AG09319 (cell line): ENCODE measurements around the gene UBC.

Source experiments
- DNase-seq: peaks from one replicate; pipeline ENCODE4 v3.0.0-alpha.2; 2010; ENCODE audit warnings: low read depth; ENCODE audit errors: extremely low read depth
- CTCF ChIP-seq: IDR thresholded peaks from 2 replicates; pipeline ENCODE4 v1.5.1; 2011; ENCODE audit warnings: low read depth, mild to moderate bottlenecking, inconsistent platforms, low read length, moderate library complexity

UBC gene

GRCh38 chr12:124874988-124875802 is 39.3 kb downstream of the UBC start:
- no peak for TF ChIP-seq CTCF
- no peak for DNase-seq

GRCh38 chr12:124874188-124874587 is 40.3 kb downstream of the UBC start:
- DNase-seq = no peak
- TF ChIP-seq CTCF = no peak

GRCh38 chr12:124872068-124872719 is 42.3 kb downstream of the UBC start:
- DNase-seq = no peak
- no peak for TF ChIP-seq CTCF

GRCh38 chr12:124871297-124871696 is 43.2 kb downstream of the UBC start:
- DNase-seq = no peak

GRCh38 chr12:124870515-124870914 is 43.9 kb downstream of the UBC start:
- TF ChIP-seq CTCF = no peak
- no peak for DNase-seq

More at GRCh38 chr12:124871297-124871696, 43.2 kb downstream of the UBC start:
- no peak for TF ChIP-seq CTCF

- DNase-seq = no peak
Observed at GRCh38 chr12:124869059-124869665, 45.3 kb downstream of the UBC start.

More at GRCh38 chr12:124869059-124869665, 45.3 kb downstream of the UBC start:
- no peak for TF ChIP-seq CTCF
